ENCODE measurements around the gene EIF3A.
"Not testable (repeated sequence)": the region's sequence is repeated elsewhere in the genome, so short reads cannot be mapped to it uniquely, and the experiment has no call there.

EIF3A gene

GRCh38 chr10:119101366-119102098, 20.9 kb upstream of the EIF3A start:
- no peak for DNase-seq

- no peak for DNase-seq
These were observed 20.0 kb upstream of the EIF3A start for GRCh38 chr10:119100434-119101238.

GRCh38 chr10:119098576-119098975, 18.0 kb upstream of the EIF3A start:
- DNase-seq = no peak

GRCh38 chr10:119096641-119097415, 16.2 kb upstream of the EIF3A start:
- not testable (repeated sequence) for DNase-seq

GRCh38 chr10:119095640-119096039, 15.0 kb upstream of the EIF3A start:
- no peak for DNase-seq

- no peak for DNase-seq
These were observed 10.4 kb upstream of the EIF3A start for GRCh38 chr10:119090968-119091367.

- no peak for DNase-seq
These were observed 9.6 kb upstream of the EIF3A start for GRCh38 chr10:119090026-119090795.

- no peak for DNase-seq
These were observed 6.8 kb upstream of the EIF3A start for GRCh38 chr10:119087271-119087882.

GRCh38 chr10:119084896-119085295, 4.3 kb upstream of the EIF3A start:
- no peak for DNase-seq

- DNase-seq = peak; percentile 63
These were observed 757 bp downstream of the EIF3A start for GRCh38 chr10:119079599-119080520.

GRCh38 chr10:119078422-119079179, 2.0 kb downstream of the EIF3A start:
- DNase-seq = no peak

GRCh38 chr10:119073584-119073983, 7.0 kb downstream of the EIF3A start:
- DNase-seq = no peak

GRCh38 chr10:119070395-119071165, 10.0 kb downstream of the EIF3A start:
- DNase-seq = no peak

GRCh38 chr10:119061926-119062325, 18.7 kb downstream of the EIF3A start:
- DNase-seq = no peak

- DNase-seq = no peak
These were observed 19.3 kb downstream of the EIF3A start for GRCh38 chr10:119061352-119061751.

- no peak for DNase-seq
These were observed 20.5 kb downstream of the EIF3A start for GRCh38 chr10:119060107-119060506.

GRCh38 chr10:119059557-119059956, 21.1 kb downstream of the EIF3A start:
- DNase-seq = no peak

- DNase-seq = no peak
These were observed 22.6 kb downstream of the EIF3A start for GRCh38 chr10:119058010-119058409.

GRCh38 chr10:119055472-119055871, 25.1 kb downstream of the EIF3A start:
- no peak for DNase-seq

GRCh38 chr10:119051775-119052174, 28.8 kb downstream of the EIF3A start:
- no peak for DNase-seq
